COR-L47 (cell line): ENCODE measurements around the gene PTPRK.

ENCODE experiments used
- DNase-seq: peaks from one replicate; lab custom pipeline; 2025; lab: John Stamatoyannopoulos, UW

The PTPRK gene

GRCh38 chr6:128068119-128068479, 452.3 kb downstream of the PTPRK start:
- DNase-seq = no peak

DNA sequence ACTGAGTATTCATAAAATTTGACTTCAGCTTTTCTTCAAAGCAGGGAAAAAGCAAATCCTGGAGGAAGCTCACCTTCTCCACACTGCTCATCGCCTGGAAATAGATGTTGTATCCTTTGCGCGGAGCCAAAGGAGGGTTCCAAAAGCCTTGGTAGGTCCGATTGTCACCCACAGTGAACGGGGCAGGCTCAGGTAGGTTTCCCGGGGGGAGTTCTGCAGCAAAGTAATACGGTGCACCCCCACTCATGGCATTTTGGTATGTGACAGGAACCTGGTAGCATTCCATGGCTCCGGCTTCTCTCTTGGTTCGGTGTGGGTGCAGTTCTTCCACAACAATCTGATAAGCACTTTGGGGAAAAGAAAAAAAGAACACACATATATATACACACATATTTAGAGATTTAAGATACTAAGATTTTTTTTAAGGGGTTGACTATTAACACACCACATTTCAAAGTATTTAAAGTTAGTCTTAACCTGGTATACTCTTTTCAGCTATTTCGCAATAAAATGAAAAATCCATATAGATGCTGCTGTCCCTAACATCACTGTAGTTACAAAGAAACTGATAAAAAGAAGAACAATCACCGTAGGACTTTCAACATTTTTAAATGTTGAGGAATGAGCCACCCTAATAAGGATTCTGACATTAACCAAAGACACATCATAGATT, 452.8 kb downstream of the PTPRK start:
- no peak for DNase-seq

DNA sequence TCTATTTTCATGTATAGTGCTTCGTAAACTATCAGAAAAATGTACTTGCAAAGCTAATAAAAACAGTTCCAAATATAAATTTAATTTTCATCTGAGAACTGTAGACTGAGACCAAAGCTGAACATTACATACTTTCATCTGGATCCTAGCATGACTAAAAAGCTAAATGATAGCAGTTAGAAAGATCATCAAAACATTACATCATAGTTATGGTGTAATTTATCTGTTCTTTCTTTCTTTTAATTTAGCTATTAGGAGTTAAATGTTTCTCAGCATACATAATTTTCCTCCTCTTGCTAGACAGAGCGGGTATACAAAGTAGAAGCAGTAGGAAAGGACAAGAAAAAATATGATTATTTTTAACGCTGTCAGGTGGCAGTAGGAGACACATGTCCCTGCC, 455.3 kb downstream of the PTPRK start:
- no peak for DNase-seq

- DNase-seq = no peak
Measured at GRCh38 chr6:128064540-128064895, 455.9 kb downstream of the PTPRK start.

- no peak for DNase-seq
Measured at GRCh38 chr6:128063850-128064539, 456.4 kb downstream of the PTPRK start.

GRCh38 chr6:128062882-128063603, 457.4 kb downstream of the PTPRK start:
- DNase-seq = no peak

DNA sequence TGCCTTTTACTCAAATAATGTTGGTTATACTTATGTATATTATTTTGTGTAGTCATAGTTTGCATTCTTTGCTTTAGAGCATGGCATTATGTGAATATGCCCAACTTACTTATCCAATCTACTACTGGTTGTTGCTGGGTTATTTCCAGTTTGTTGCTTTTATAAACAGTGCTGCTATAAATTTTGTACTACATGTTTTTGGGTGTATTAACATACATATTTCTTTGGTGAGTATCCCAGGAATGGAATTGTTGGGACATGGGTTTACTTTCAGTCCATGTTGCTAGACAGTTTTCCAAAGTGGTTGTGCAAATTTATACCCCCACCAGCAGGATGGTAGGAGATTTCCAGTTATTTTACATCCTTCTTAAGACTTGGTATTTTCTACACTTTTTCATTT, 462.5 kb downstream of the PTPRK start:
- DNase-seq = no peak

DNA sequence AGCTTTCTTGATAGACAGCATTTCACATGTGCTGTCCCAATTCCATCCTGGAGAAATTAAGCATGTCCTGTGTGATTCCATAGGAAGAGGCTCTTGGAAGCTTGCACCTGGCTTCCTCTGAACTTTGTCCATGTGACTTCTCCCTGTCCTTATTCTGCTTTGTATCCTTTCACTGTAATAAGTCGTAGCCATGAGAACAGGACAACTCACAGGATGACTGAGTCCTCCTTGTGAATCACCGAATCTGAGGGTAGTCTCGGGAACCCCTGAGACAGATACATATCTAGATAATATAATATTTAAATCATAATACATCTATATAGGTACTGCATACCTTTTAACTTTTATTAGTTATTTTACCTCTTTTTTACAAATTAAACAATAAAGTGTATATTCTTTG, 462.9 kb downstream of the PTPRK start:
- DNase-seq = no peak

DNA sequence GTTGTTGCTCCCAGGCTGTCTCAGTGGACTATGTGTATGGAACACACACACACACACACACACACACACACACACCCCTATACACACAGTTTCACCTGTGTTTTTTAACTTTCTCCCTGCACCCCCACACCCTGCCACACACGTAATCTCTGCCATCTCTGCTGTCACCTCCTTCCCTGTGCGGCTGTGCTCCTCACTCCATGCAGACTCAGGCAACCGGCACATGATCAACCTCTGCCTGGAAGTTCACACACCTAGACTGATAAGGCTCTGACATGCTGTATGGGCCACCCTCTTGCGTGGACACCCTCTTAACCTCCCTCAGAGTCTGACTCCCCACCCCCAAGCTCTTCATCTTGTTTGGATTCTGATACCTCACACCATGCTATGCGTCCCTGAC, 467.3 kb downstream of the PTPRK start:
- DNase-seq = no peak

GRCh38 chr6:128047989-128048388, 472.4 kb downstream of the PTPRK start:
- no peak for DNase-seq

- DNase-seq = no peak
Measured at GRCh38 chr6:128046033-128046432, 474.4 kb downstream of the PTPRK start.

GRCh38 chr6:128039543-128039942, 480.9 kb downstream of the PTPRK start:
- no peak for DNase-seq

DNA sequence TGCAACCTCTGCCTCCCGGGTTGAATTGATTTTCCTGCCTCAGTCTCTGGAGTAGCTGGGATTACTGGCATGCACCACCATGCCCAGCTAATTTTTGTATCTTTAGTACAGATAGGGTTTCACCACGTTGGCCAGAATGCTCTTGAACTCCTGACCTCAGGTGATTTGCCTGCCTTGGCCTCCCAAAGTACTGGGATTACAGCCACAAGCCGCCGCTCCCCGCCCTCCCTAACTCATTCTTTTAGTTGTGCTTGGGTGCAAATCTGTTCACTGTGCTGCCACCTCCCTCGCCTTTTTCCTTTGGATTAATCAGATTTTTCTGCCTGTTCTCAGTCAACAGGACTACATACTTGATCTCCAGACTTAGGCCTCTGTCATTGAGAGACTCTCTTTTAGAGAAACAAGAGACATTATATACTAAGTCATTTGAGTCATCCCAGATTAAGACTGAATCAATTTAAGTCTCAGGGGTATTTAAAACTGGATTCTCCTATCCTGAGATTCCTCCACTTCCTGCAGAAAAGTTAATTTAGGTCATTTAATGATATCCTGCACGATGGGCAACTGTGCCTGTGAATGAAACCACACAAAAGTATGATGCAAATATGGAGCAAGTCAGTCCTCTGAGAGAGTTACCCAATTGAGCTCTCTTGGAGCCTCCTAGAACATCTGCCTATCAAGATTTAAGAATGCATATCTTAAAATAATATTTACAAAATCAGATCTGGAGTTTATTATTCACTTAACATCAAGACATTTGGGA, 483.4 kb downstream of the PTPRK start:
- DNase-seq = no peak

- no peak for DNase-seq
Measured at GRCh38 chr6:128033156-128033555, 487.2 kb downstream of the PTPRK start.

DNA sequence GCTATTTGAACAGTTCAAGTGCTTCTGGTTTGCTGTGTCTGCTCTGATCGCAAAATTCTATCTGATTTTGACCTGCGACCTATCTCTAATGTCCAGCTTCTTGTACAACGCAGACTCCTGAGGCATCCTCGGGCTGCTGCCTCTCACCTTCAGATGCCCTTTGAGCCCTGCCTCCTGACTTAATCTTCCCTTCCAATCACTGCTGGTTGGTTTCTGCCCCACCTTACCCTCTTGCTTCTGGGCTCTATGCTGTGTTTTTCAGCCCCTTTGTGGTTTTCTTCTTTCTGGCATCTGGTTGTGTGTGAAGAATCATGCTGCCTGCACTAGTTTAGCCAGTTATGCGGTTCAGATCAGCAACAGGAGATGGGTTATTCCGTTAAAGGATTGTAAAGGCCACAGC, 488.4 kb downstream of the PTPRK start:
- DNase-seq = no peak

DNA sequence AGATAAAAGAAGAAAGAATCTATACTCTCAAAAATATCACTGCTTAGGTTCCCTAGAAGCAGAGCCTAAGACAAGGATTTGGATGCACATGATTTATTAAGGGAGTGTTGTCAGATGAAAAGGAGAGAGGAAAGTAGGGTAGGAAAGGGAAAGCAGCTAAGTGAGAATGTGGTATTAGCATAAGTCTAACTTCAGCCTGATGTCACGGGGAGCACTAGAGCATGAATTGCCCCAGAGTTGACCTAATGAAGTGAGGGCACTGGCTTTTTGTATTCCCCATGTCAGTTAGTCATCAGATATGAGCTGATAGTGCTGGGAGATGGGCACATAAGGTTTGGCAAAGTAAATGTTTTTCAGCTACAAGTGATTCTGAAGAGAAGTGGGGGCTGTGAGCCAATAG, 490.6 kb downstream of the PTPRK start:
- no peak for DNase-seq

- DNase-seq = no peak
Measured at GRCh38 chr6:128028183-128028582, 492.2 kb downstream of the PTPRK start.

DNA sequence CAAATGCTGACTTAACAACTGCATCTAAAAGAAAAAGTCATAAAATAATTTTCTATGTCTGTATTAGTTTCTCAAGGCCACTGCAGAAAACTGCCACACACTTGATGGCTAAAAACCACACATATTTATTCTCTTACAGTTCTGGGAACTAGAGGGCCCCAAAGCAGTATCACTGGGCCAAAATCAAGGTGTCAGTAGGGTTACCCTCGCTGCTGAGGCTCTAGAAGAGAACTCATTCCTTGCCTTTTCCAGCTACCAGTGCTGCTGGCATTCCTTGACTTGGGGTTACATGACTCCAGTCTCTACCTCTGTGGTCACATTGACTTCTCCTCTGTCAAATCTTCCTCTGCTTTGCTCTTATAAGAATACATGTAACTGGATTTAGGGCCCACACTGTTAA, 494.9 kb downstream of the PTPRK start:
- no peak for DNase-seq

GRCh38 chr6:128024969-128025368, 495.4 kb downstream of the PTPRK start:
- no peak for DNase-seq

- no peak for DNase-seq
Measured at GRCh38 chr6:128024046-128024445, 496.4 kb downstream of the PTPRK start.

DNA sequence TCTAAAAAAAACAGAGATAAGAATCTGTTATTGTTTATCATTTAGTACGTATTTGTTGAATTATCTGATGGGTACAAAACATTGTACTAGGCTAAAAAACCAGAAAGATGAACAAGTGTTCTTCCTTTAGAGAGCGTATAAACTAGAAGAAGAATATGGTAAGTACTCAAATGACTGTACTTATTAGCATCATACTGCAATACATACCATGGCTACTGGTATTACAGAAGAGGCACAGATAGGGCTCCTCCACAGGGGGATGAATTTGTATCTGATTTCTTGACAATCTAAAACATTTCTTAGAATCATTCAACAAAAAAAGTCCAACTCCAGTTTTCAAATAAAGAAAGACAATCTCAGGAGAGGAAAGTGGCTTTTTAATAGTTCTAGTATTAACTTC, 501.6 kb downstream of the PTPRK start:
- DNase-seq = no peak

DNA sequence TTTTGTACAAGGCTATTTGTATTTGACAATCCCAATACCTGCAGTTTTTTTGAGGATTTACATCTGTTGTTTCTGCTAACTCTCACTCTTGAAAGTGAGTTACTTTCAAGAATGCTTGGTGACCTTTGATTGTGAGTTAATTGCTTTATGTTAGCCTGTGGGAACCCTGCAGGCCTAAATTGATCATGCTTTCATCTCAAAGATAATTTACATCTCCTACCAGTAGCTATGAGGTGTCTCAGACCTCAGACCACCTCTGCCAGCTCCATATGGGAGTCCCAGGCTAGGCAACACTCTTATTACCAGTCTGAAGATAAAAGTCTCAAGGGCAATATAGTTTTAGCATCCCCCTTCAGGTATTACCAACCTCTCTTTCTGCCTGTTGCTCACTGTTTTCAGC, 503.1 kb downstream of the PTPRK start:
- DNase-seq = no peak

DNA sequence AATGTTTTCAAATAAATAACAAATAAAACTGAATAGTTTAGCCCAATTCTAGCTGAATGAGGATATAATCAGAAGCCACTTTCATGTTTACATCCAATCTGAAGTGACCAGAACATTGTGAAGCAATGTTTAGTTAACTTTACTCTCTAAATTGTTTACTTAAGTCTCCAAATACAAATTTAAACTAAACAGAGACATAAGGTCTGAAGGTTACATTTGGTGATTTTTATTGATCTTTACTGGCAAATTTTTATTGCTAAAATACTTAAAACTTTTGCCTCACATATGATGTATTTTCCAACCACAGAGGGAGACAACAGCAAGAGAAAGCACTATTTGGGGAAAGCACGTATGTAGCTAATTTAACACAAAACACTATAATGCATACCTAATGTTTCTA, 512.7 kb downstream of the PTPRK start:
- DNase-seq = no peak
